Ramos (cell line): ENCODE measurements around the gene ZNF219.

ENCODE experiments used
- in situ Hi-C: fragments of 300-500 bp; cut with MboI; formaldehyde crosslinking; loops from one replicate; pipeline ENCODE4 v1.14.3; 2022; ENCODE audit warnings: low sequenced_read_pairs; ENCODE audit not compliant: unreplicated experiment

ZNF219 gene

DNA sequence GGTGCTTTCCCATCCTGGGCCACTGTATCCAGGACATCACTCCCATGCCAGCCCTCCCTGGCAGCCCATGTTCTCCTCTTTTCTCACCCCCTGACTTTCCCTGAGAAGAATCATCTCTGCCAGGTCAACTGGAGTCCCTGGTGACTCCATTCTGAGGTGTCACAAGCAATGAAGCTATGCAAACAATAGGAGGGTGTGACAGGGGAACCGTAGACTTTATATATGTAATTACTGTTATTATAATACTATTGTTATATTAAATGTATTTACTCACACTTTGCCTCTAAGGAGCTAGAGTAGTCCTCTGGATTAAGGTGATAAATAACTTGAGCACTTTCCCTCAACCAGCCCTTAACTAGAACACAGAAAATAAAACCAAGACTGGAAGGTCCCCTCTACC, 9.2 kb downstream of the ZNF219 start:
- in situ Hi-C loops = no loop called here

DNA sequence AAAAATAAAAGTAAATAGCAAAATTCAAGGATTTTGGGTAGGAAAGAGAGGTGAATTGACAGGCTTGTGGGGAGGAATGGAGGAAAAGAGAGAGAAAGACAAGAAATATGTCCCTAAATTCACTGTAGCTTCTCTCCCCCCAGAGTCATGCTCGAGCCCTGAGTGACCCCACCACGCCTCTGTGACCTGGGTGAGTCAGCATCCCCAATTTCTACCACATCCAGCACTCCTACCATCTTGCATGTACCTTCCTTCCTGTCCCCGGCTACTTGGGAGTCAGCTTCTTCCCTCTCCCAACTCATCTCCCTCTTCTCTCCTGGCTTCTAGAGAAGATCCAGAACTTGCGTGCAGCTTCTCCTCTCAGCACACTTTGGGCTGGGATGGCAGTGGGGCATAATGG, 9.8 kb downstream of the ZNF219 start:
- in situ Hi-C loops = no loop called here

DNA sequence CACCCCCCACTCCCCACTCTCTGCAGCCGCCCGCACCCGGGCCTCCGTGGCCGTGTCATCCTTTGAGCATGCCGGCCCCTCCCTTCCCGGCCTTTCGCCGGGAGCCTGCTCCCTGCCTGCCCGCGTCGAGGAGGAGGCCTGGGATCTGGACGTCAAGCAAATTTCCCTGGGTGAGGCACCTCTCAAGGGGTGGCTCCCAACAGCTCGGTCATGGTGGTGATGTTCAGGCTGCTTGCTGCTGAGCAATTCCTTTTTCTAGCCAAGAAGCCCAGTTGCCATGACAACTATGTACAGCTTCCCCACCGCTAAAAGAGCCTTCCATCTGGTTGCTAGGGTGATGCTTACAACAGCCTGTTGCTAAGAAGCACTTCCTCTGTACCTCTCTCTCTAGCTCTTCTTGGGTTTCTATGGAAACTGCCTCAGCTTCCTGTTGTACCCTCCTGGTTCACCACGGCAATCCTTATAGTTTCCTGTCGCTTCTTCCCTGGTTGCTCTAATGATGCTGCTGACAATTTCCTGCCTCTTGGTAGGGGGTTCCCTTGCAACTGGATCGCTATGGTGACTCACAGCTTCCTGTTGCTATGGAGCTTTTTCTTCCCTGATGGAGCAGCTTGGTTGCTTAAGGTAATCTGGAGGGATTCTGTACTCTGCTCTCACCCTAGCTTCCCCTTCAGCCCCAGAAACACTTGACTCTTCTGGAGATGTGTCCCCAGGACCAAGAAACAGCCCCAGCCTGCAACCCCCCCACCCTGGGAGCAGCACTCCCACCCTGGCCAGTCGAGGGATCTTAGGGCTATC, 11.0 kb downstream of the ZNF219 start:
- in situ Hi-C loops = no loop called here

DNA sequence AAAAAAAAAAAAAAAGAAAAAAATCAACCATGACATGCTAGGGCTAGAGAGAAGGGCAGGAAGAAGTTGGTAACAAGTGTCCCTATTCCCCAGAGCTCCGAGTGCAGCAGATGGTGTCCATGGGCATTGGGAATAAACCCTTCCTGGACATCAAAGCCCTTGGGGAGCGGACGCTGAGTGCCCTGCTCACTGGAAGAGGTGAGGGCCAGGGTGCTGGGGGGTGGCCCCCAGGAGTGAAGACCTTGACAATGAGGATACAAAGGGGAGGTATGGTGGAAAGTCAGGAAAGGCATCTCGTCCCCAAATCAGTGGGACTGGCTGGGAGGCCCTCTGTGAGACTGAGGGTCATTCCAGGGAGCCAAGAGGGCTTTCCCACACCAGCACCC, 11.6 kb downstream of the ZNF219 start:
- in situ Hi-C loops = no loop called here

DNA sequence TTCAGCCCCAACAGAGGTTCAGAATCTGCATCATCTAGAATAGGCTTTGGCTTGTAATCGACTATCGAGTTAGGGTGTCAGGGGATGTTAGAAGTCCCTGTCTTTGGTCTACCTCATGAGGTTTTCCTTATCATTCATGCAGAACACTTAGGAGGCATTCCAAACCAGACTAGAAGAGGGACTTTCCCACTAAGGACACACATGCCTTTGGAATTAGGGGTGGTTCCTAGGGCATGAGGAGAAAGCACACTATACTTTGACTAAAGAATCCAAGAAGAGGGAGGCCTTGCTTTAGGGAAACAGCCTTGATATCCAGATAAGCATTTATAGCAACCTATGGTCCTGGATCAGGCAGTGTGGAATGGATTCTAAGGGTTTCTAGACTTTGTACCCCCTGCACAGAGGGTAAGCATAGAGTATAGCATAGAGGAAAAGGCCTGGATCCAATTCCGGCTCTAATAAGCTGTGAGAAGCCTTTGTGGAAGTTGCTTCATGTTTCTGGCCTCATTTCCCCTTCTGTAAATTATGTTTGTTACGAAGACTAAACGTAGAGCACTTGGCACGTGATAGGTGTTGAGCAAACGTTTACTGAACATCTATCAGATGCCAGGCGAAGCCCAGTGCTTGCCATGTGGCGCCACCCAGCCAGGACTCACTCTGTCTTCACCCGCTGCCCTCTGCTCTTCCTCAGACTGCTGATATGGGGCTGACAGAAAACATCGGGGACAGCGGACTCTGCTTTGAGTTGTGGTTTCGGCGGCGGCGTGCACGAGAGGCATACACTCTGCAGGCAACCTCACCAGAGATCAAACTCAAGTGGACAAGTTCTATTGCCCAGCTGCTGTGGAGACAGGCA, 13.2 kb downstream of the ZNF219 start:
- in situ Hi-C loops = no loop called here

DNA sequence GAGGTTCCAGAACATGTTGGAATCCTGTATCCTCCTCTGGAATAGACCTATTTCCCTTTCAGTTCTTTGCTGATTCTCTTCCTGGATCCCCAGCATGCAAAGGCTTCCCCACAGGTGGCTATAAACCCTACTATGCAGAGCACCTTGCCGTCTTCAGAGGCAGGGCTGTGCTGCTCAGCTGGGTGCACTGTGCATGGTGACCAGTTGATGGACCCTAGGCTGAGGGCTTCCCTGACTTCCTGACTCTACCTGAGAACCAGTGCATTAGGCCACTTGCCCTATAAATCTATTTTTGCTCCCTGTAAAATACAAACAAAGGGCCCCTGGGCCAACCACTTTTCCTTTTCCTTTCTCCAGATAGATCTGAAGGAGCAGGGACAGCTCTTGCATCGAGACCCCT, 14.1 kb downstream of the ZNF219 start:
- in situ Hi-C loops = no loop called here

DNA sequence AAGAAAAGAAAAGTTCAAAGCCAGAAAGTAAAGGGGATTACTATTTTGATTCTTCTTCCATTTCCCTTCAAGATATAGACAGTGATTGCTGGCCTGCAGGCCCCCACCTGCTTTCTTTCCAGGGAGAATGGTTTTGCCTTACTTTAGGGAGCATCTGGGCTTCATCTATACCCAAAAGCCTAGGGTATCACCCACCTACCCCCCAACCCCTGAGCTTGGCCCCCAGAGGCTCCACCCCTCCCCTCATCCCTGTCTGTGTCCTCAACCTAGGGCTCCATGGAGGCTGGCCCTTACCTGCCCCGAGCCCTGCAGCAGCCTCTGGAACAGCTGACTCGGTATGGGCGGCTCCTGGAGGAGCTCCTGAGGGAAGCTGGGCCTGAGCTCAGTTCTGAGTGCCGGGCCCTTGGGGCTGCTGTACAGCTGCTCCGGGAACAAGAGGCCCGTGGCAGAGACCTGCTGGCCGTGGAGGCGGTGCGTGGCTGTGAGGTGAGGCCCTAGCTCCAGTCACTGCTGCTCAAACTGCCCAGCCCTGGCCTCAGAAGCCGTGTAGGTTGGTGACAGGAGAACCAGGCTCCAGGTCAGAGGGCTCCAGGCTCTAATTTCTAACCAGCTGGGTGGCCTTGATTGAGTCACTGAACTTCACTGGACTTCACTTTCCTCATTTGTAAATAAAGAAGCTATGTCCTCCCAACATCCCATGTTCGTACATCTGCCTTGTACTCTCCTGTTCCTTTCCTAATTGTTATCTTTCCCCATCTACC, 14.7 kb downstream of the ZNF219 start:
- in situ Hi-C loops = no loop called here

DNA sequence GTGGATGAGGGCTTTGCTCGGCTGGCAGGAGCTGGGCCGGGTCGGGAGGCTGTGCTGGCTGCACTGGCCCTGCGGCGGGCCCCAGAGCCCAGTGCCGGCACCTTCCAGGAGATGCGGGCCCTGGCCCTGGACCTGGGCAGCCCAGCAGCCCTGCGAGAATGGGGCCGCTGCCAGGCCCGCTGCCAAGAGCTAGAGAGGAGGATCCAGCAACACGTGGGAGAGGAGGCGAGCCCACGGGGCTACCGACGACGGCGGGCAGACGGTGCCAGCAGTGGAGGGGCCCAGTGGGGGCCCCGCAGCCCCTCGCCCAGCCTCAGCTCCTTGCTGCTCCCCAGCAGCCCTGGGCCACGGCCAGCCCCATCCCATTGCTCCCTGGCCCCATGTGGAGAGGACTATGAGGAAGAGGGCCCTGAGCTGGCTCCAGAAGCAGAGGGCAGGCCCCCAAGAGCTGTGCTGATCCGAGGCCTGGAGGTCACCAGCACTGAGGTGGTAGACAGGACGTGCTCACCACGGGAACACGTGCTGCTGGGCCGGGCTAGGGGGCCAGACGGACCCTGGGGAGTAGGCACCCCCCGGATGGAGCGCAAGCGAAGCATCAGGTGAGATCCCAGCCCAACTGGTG, 16.8 kb downstream of the ZNF219 start:
- in situ Hi-C loops = no loop called here

DNA sequence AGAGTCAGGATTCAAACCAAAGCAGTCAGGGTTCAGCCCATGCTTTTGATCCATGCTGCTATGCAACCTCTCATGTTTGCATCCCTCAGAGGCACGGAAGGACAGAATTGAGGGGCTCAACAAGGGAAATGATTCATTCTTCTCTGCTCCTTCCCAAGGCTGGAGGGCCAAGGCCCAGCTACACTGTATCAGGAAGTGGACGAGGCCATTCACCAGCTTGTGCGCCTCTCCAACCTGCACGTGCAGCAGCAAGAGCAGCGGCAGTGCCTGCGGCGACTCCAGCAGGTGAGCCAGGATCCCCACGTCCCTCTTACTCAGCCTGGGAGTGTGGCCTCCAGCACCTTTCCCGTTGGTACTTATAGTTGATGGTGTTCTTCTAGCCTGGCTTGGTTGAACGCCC, 19.7 kb downstream of the ZNF219 start:
- in situ Hi-C loops = no loop called here

DNA sequence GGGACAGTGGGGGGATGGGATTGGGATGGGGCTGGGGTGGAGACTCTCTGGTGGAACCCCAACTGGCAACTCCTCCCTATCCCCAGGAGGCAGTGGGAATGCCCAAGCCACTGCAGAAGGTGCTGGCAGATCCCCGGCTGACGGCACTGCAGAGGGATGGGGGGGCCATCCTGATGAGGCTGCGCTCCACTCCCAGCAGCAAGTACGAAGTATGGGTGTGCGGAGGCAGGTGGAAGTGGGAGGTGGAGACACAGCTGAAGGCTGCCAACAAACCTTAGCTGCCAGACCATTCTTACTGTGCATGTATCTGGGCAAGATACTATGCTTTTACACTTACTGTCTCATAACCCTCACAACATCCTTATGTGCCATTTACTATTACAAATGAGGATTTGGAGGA, 20.2 kb downstream of the ZNF219 start:
- in situ Hi-C loops = no loop called here

DNA sequence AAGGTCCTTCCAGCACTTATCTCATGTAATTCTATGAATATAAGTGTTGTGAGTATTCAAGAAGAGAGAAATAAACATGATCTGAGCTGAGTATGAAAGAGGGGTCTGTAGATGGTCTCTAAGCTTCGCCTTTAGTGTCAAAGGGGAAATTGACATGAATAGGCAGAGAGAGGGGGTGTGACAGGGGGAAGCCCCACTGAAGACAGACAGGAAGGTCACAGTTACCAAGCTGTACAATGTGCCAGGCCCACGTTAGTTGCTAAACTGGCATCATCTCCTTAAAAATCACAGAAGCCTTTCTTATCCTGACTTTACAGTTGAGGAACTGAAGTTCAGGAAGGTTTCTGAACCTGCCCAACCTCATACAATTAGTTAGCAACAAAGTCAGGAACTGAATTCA, 20.8 kb downstream of the ZNF219 start:
- in situ Hi-C loops = no loop called here

DNA sequence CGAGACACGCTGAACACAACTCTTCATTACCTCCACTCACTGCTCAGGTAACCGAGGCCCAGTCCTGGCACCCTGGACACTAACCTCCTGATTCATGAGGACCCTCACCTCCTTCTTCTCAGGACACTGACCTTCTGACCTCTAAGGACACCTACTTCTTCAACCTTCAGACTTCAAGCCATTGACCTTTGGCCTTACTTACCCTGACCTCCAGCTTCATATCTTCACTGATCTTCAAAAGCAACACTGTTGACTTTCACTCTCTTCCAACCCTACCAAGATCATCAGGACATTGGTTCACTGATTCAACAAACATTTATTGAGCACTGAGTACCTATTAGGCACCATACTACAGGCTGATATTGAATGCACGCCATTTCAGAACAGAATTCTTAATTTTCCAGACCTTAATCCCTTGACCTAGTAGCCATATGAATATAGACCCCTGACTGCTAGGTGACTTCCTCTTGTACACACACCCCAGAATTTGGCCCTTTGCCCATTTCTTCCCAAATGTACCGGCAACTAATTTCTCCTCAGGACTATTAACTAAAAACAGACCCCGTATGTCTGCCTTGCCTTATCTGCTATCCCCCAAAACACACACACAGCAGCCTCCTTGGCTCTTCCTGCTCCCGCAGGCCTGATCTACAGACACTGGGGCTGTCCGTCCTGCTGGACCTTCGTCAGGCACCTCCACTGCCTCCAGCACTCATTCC, 22.6 kb downstream of the ZNF219 start:
- in situ Hi-C loops = no loop called here

DNA sequence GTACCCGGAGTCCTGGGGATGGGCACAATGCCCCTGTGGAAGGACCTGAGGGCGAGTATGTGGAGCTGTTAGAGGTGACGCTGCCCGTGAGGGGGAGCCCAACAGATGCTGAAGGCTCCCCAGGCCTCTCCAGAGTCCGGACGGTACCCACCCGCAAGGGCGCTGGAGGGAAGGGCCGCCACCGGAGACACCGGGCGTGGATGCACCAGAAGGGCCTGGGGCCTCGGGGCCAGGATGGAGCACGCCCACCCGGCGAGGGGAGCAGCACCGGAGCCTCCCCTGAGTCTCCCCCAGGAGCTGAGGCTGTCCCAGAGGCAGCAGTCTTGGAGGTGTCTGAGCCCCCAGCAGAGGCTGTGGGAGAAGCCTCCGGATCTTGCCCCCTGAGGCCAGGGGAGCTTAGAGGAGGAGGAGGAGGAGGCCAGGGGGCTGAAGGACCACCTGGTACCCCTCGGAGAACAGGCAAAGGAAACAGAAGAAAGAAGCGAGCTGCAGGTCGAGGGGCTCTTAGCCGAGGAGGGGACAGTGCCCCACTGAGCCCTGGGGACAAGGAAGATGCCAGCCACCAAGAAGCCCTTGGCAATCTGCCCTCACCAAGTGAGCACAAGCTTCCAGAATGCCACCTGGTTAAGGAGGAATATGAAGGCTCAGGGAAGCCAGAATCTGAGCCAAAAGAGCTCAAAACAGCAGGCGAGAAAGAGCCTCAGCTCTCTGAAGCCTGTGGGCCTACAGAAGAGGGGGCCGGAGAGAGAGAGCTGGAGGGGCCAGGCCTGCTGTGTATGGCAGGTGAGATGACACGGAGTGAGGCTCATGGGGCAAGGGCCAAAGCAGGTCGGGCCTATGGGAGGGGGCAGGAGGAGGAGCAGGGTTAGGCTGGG, 23.8 kb downstream of the ZNF219 start:
- in situ Hi-C loops = no loop called here

DNA sequence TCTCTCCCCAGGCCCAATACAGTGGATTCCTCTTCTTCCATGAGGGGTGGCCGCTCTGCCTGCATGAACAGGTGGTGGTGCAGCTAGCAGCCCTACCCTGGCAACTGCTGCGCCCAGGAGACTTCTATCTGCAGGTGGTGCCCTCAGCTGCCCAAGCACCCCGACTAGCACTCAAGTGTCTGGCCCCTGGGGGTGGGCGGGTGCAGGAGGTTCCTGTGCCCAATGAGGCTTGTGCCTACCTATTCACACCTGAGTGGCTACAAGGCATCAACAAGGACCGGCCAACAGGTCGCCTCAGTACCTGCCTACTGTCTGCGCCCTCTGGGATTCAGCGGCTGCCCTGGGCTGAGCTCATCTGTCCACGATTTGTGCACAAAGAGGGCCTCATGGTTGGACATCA, 24.5 kb downstream of the ZNF219 start:
- in situ Hi-C loops = no loop called here

DNA sequence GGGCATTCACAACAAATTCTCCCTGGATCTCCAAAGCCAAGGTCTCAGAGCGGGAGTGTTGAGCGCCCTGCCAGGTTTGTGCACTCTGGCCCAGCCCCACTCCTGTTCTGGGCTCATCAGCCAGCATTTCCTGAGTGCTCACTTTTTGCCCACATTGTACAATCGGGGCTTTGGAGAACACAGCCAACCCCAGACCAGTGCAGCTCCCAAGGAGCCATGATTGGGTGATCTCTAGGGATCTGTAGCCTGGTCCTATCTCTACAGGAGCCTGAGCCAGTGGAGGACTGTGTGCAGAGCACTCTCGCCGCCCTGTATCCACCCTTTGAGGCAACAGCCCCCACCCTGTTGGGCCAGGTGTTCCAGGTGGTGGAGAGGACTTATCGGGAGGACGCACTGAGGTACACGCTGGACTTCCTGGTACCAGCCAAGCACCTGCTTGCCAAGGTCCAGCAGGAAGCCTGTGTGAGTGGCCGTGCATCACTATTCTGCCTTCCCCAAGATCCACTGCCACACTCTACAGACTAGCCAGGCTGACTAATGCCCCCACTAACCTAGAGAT, 25.6 kb downstream of the ZNF219 start:
- in situ Hi-C loops = no loop called here

DNA sequence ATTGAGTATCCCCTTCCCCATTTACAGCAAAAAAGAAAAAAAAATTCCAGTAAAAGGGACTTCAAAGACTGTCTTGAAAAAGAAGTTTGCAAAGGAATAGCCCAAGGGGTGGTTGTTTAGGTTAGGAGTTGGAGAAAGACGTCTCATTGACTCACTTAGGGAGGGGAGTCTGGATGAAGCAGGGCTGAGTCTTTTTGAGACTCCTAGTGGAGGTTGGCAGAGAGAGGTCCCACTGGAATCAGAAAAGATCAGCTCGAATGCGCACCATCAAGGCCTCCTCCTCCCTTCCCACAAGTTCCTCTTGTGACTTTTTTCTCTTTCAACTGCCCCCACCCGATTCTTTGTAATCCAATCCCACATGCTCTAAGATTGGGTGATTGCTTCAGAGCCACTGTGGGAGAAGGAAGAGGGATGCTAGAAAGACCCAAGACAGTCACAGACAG, 26.4 kb downstream of the ZNF219 start:
- in situ Hi-C loops = no loop called here

DNA sequence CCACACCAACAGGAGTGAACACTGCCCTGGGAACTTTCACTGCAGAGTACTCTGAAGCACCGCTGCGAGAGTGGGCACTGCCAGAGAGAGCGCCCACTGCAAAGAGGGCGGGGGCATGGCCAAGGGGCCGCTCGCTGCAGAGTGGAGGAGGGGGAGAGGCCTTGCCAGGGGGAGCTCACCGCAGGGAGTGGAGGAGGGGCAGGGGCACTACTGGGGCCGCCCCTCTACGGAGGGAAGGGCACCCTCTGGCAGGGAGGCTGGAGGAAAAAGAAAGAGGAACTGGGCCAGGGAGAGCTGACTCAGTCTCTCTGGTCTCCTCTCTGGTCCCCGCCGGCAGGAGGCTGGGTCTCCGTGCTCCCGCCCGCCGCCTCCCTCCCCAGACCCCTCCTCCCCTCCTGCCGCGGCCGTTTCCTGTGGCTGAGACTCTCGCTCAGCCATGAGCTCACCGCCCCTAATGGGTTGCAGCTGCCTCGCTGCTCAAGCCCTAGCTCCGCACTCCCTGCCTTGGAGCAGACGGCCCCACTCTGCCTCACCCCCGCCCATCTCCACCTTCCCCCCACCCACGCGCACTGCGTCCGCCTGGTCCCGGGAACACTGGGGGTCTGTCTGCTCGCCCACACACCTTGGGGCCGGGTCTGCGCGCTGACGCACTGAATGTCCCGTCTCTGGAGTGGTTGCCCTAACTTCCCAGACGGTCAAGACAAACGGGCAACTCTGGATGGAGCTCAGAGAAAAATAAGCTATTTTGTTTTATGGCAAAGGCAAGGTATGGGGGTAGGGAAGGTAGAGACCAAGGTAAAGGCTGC, 27.0 kb downstream of the ZNF219 start:
- in situ Hi-C loops = no loop called here
